HL-60 (cell line): ENCODE results near the gene WDR91.

Source experiments
- DNase-seq, 2 experiments: peaks; one replicate each; pipeline ENCODE4 v3.0.0-alpha.2; 2010 to 2020; ENCODE audit warnings: low read depth in 1 of 2, low spot score in 1 of 2
- H3K27ac ChIP-seq: fragments of 250-450 bp; sonication (Bioruptor Pico); replicated peaks from 2 replicates; pipeline ENCODE4 v1.5.1; 2020; ENCODE audit warnings: mild to moderate bottlenecking, moderate library complexity
- H3K27me3 ChIP-seq: fragments of 250-450 bp; sonication (Bioruptor Pico); 2 replicates; pipeline ENCODE4 v1.5.1; 2021; ENCODE audit warnings: mild to moderate bottlenecking, moderate library complexity; ENCODE audit not compliant: insufficient read depth, poor library complexity, severe bottlenecking
- H3K4me3 ChIP-seq: replicated peaks from 2 replicates; pipeline ENCODE4 v1.5.1; 2011; ENCODE audit warnings: mild to moderate bottlenecking, control low read depth, low read length; ENCODE audit not compliant: insufficient read depth
- GABPA ChIP-seq: IDR thresholded peaks from 2 replicates; pipeline ENCODE4 v1.6.1; 2012; ENCODE audit warnings: low read depth
- POLR2AphosphoS5 ChIP-seq: IDR thresholded peaks from 2 replicates; pipeline ENCODE4 v1.6.1; 2012; ENCODE audit warnings: low read depth
- SPI1 ChIP-seq: IDR thresholded peaks from 2 replicates; pipeline ENCODE4 v1.6.1; 2012; ENCODE audit warnings: low read depth, mild to moderate bottlenecking, borderline replicate concordance
- TF ChIP-seq, protein P1 (sequence below): IDR thresholded peaks from 2 replicates; pipeline ENCODE4 v1.6.1; 2012; ENCODE audit warnings: low read depth; ENCODE audit not compliant: insufficient replicate concordance
- TF ChIP-seq, protein P2 (sequence below): IDR thresholded peaks from one replicate; pipeline ENCODE4 v1.5.1; 2011; ENCODE audit warnings: low read length, control low read depth, inconsistent platforms; ENCODE audit not compliant: insufficient read depth

WDR91 gene

DNA sequence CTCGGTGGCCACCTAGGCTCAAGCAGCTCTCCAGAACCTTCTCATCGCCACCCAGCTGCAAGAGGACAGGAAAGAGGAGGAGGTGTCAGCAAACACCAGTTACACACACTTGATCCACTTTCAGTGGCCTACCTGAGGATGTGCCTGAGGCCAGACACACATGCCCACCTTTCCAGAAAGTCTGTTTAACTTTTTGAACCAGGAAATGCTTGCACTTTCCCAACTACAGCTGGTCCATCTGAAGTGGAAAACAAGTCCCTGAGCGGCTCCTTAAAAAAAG lies 25.1 kb downstream of the WDR91 start:
- TF ChIP-seq POLR2AphosphoS5 = no peak
- no peak for TF ChIP-seq GABPA
- TF ChIP-seq, protein P1, sequence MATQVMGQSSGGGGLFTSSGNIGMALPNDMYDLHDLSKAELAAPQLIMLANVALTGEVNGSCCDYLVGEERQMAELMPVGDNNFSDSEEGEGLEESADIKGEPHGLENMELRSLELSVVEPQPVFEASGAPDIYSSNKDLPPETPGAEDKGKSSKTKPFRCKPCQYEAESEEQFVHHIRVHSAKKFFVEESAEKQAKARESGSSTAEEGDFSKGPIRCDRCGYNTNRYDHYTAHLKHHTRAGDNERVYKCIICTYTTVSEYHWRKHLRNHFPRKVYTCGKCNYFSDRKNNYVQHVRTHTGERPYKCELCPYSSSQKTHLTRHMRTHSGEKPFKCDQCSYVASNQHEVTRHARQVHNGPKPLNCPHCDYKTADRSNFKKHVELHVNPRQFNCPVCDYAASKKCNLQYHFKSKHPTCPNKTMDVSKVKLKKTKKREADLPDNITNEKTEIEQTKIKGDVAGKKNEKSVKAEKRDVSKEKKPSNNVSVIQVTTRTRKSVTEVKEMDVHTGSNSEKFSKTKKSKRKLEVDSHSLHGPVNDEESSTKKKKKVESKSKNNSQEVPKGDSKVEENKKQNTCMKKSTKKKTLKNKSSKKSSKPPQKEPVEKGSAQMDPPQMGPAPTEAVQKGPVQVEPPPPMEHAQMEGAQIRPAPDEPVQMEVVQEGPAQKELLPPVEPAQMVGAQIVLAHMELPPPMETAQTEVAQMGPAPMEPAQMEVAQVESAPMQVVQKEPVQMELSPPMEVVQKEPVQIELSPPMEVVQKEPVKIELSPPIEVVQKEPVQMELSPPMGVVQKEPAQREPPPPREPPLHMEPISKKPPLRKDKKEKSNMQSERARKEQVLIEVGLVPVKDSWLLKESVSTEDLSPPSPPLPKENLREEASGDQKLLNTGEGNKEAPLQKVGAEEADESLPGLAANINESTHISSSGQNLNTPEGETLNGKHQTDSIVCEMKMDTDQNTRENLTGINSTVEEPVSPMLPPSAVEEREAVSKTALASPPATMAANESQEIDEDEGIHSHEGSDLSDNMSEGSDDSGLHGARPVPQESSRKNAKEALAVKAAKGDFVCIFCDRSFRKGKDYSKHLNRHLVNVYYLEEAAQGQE = no peak
- TF ChIP-seq SPI1 = no peak
- TF ChIP-seq, protein P2, sequence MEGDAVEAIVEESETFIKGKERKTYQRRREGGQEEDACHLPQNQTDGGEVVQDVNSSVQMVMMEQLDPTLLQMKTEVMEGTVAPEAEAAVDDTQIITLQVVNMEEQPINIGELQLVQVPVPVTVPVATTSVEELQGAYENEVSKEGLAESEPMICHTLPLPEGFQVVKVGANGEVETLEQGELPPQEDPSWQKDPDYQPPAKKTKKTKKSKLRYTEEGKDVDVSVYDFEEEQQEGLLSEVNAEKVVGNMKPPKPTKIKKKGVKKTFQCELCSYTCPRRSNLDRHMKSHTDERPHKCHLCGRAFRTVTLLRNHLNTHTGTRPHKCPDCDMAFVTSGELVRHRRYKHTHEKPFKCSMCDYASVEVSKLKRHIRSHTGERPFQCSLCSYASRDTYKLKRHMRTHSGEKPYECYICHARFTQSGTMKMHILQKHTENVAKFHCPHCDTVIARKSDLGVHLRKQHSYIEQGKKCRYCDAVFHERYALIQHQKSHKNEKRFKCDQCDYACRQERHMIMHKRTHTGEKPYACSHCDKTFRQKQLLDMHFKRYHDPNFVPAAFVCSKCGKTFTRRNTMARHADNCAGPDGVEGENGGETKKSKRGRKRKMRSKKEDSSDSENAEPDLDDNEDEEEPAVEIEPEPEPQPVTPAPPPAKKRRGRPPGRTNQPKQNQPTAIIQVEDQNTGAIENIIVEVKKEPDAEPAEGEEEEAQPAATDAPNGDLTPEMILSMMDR = no peak
- H3K27me3 ChIP-seq = no peaks in the 10 kb centered on the region
- H3K4me3 ChIP-seq = no peak overlapping the region
- no peak overlapping the region for H3K27ac ChIP-seq
- no peak for DNase-seq

DNA sequence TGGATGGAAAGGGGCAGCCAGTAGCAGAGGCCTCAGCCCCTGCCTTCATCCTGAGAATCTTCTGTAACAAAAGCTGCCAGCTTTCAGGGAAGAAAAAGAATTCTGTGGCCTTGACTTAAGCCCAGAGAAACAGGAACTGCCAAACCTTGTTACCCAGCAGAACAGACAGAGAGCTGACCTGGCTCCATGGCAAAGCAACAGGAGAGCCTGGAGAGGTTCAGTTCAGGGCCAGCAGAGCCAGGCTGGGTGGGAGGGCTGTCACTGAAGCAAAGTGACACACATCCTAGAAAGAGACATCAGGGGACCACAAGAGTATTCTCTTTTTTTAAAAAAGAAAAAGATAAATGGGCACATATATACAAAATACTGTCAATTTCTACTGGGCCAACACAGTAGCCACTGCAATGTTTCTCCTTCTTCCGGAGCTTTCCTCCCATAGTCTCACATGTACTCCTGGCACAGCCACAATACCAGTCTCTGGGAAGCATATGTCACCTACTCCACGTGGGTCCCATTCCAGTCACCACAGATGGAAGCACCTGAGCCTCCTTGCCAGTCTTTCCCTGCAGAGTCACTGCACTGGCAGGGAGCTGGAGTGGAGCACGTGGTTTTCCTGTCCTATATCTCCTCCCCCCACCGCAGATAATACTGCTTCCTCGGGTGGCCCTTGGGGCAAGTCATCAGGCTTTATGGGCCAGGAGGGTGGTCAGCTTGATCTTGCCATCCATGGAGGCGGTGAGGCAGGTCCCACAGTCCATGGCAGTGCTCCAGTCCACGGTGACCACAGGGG lies 25.7 kb downstream of the WDR91 start:
- no peak overlapping the region for H3K27ac ChIP-seq
- H3K27me3 ChIP-seq = no peaks in the 10 kb centered on the region
- TF ChIP-seq GABPA (no peak), SPI1 (peak; percentile 22; the same call in 1 of the 2 replicates), POLR2AphosphoS5 (no peak)
- TF ChIP-seq, protein P1 = no peak
- DNase-seq = no peak
- no peak overlapping the region for H3K4me3 ChIP-seq

DNA sequence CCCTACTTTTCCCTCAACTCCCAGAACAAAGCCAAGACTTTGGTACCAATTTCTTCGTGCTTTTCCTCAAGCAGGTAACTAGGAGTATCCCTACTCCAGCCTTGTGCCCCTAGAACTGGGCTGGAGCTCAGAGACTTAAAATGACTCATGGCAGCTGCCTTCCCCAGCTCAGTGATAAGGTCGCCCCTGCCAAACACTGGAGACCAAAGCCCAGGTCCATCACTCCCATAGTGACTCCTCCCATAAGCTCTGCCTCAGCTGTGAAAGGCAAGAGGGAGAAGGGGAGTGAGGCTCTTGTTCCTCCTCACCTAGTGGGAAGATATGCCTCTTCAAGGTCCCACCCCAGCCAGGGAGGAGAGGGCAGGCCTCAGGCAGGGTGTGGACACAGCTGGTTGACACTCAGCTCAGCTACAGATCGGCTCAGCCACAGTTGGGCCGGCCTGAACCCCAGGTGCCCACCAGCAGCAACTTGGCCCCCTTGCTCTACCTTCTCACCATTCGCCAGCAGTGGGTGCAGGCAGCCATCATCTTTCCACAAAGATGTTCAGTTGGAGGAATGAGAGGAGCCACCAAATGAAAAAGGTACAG lies 27.0 kb downstream of the WDR91 start:
- no peak for DNase-seq
- Histone ChIP-seq H3K27ac (no peak overlapping the region), H3K27me3 (no peaks in the 10 kb centered on the region), H3K4me3 (no peak overlapping the region)
- TF ChIP-seq POLR2AphosphoS5 = no peak
- TF ChIP-seq GABPA = no peak
- TF ChIP-seq, protein P2 = no peak
- TF ChIP-seq, protein P1 = no peak
- TF ChIP-seq SPI1 = no peak
